ENCODE results near the gene SUPT20H.

The SUPT20H gene

GRCh38 chr13:36998624-36999041 is 60.9 kb downstream of the SUPT20H start:
- DNase-seq: no peak

- DNase-seq: no peak
These were observed 61.6 kb downstream of the SUPT20H start for GRCh38 chr13:36997716-36998427.

- no peak for DNase-seq
These were observed 67.1 kb downstream of the SUPT20H start for GRCh38 chr13:36992362-36992761.

GRCh38 chr13:36986462-36987240 is 72.8 kb downstream of the SUPT20H start:
- no peak for DNase-seq

GRCh38 chr13:36981156-36981743 is 78.2 kb downstream of the SUPT20H start:
- no peak for DNase-seq

DNA sequence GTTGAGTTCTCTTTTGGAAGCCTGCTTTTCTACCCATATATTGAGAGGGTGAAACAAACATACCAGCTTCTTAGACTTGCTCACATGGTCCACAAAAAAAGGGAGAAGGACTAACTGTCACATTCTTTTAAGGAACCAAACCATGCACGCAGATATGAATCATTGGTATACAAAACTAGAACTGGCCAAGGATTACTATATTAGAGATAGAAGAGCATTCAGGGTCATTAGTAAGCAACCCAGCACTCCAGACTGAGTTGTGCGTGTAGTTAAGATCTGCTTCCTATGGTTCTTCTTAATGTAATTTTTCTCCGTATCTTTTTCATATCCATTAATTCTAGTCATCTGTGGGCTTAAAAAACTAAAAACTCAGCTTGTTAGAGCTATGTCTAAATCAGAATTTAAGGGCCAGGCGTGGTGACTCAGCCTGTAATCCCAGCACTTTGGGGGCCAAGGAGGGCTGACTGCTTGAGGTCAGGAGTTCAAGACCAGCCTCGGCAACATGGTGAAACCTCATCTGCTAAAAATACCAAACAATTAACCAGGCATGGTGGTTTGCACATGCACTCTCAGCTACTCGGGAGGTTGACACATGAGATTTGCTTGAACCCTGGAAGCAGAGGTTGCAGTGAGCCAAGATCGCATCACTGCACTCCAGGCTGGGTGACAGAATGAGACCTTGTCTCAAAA is 80.0 kb downstream of the SUPT20H start:
- DNase-seq: no peak

GRCh38 chr13:36975172-36975571 is 84.3 kb downstream of the SUPT20H start:
- DNase-seq: no peak

DNA sequence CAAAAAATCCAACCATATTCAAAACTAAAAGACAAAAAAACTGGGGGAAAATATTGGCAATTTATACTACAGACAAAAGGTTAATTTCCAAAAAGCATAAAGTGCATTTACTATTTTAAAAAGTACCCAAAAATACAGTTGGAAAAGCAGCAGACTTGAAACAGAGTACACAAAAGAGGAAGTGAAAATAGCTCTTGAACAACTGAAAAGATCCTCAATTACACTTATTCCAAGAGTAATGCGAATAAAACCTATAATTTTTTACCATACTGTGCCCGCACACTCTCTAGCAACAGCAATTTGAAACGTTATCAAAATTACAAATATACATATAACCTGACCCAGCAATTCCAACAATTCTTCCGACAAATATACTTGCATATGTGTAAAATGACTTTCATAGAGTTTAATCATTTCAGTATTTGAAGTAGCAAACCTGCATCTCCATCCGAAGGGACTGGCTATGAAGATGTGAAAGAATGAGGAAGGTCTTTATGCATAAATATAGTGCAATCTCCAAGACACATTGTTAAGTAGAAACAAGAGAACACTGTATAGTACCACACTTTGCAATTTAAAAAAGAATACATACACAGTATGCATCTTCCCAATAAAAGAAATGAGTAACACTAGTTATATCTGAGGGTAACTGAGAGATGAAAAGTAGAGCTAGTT is 85.7 kb downstream of the SUPT20H start:
- DNase-seq: no peak

GRCh38 chr13:36973009-36973408 is 86.5 kb downstream of the SUPT20H start:
- DNase-seq: no peak

- no peak for DNase-seq
These were observed 93.1 kb downstream of the SUPT20H start for GRCh38 chr13:36966404-36966803.

DNA sequence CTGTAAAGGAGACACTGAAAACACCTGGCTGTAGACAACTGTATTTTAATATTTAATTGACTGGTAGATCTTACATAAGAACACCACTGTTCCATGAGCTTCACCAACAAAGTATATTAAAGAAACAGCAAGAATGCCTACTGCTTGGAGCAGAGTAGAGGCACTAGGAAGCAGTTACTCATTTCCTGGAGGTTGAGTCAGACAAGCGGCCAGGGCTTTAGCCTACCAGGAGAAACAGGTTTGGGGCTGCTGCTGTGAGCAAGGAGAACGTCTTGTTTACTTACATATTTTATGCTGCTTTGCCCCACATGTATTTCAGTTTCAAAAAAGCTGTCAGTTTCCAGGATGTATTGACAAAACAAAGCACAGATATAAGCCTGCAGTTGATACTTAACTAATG is 93.7 kb downstream of the SUPT20H start:
- DNase-seq: no peak

GRCh38 chr13:36959456-36960116 is 99.9 kb downstream of the SUPT20H start:
- DNase-seq: no peak

All from NCI-H187 treated with DMSO at 0.1 percent for 48 hours (cell line).